NCI-H82 treated with DMSO at 0.1 percent for 48 hours (cell line): Measurements from ENCODE around the gene YPEL1.

Experiments used
- DNase-seq: peaks from one replicate; lab custom pipeline; 2025; ENCODE audit not compliant: unreplicated experiment; lab: John Stamatoyannopoulos, UW

Gene YPEL1

GRCh38 chr22:21735200-21736083, at the start of gene YPEL1:
Gene YPEL1 (minus strand): TSS chr22:21735794. CDS start chr22:21710744, 25,050 bp downstream.
- DNase-seq, result peak; percentile 28

- DNase-seq, result no peak
Measured at GRCh38 chr22:21780259-21780658, 44.7 kb upstream of the YPEL1 start.

- no peak for DNase-seq
Measured at GRCh38 chr22:21779444-21779843, 43.9 kb upstream of the YPEL1 start.

GRCh38 chr22:21778705-21779363, 43.2 kb upstream of the YPEL1 start:
- no peak for DNase-seq

- DNase-seq, result no peak
Measured at GRCh38 chr22:21771631-21771976, 36.0 kb upstream of the YPEL1 start.

- no peak for DNase-seq
Measured at GRCh38 chr22:21768435-21768834, 32.8 kb upstream of the YPEL1 start.

- no peak for DNase-seq
Measured at GRCh38 chr22:21766691-21767462, 31.3 kb upstream of the YPEL1 start.

- no peak for DNase-seq
Measured at GRCh38 chr22:21765909-21766529, 30.4 kb upstream of the YPEL1 start.

GRCh38 chr22:21764038-21764804, 28.6 kb upstream of the YPEL1 start:
- no peak for DNase-seq

GRCh38 chr22:21762712-21763581, 27.4 kb upstream of the YPEL1 start:
- no peak for DNase-seq

- no peak for DNase-seq
Measured at GRCh38 chr22:21761994-21762680, 26.5 kb upstream of the YPEL1 start.

GRCh38 chr22:21761086-21761485, 25.5 kb upstream of the YPEL1 start:
- DNase-seq, result no peak

GRCh38 chr22:21760640-21761039, 25.0 kb upstream of the YPEL1 start:
- no peak for DNase-seq

GRCh38 chr22:21759646-21760376, 24.2 kb upstream of the YPEL1 start:
- no peak for DNase-seq

GRCh38 chr22:21759093-21759492, 23.5 kb upstream of the YPEL1 start:
- DNase-seq, result no peak

GRCh38 chr22:21758091-21758864, 22.7 kb upstream of the YPEL1 start:
- DNase-seq, result no peak

GRCh38 chr22:21755851-21756284, 20.3 kb upstream of the YPEL1 start:
- DNase-seq, result no peak
